ENCODE data around the gene ZDHHC8. TPM values are rescaled to one million over a fixed set of nuclear protein-coding genes. Genes with fewer than 3 reads are reported as not detected.

ZDHHC8 gene
- total and polyA plus RNA-seq, 2 experiments from 2014 or later = 9.6 to 72.7 TPM

DNA sequence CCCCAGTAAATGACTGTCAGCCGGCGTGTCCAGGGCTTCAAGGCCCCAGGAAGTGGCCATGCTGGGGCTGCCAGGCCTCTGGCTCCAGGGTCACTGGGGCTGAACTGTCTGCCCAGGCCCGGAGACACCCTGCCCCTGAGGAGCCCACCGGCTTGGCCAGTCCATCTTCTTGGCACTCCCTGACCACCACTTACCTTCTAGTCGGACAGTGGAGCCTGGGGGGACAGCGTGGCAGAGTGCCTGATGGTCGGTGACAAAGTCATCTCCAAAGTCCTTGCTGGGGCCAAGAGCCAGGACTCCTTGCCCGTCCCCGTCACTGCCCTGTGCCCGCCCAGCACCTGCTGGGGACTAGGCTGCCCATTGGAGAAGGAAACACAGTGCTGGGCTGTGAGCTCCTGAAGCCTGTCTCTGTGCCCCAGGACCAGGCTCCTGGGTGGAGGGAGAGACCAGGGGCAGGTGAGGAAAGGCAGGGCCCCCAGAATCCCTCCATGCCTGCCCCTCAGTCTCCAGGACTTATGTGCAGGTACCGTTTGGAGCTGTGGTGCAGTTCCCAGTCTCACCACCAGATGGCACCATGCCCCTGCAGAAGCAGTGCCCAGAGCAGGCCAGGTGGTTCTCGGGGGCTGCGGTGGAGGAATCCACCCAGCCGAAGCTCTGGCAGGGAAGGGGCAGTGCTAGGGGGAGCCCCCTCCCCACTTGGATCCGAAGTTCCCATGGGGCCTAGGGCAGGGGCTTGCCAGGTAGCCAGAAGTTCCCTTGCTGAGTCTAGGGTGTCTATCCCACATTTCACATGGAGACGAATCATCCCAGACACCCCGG, 25.2 kb downstream of the ZDHHC8 start:
- Histone ChIP-seq H3K4me2 (no peak overlapping the region), H3K4me1 (ENCODE audit: insufficient read depth) (no peaks in the 10 kb centered on the region), H2AFZ (no peak overlapping the region), H3K9me3 (ENCODE audit: low read depth) (no peaks in the 10 kb centered on the region), H3K36me3 (replicated peaks; ENCODE audit: insufficient read depth, low read depth) (no peaks in the 10 kb centered on the region), H3K9me2 (replicated peaks; ENCODE audit: insufficient read depth) (no peaks in the 10 kb centered on the region), H3K4me3 (no peak overlapping the region), H4K20me1 (ENCODE audit: insufficient read depth, poor library complexity, severe bottlenecking) (no peaks in the 10 kb centered on the region), H3K27ac (no peak overlapping the region), H3K79me2 (no peaks in the 10 kb centered on the region), H3K27me3 (no peaks in the 10 kb centered on the region)
- 54% methylated on average over 17 of the region's 17 CpGs for WGBS (ENCODE audit: low lambda C conversion rate, missing lambda C conversion rate)
- DNase-seq (ENCODE audit: low spot score) = peak; percentile 90
- TF ChIP-seq EZH2phosphoT487 (IDR thresholded peaks at IDR 0.05; ENCODE audit: low read depth, severe bottlenecking, unreplicated experiment) (no peak), EZH2 (IDR thresholded peaks at IDR 0.05; ENCODE audit: borderline replicate concordance) (no peak)
- TF ChIP-seq, protein P1, sequence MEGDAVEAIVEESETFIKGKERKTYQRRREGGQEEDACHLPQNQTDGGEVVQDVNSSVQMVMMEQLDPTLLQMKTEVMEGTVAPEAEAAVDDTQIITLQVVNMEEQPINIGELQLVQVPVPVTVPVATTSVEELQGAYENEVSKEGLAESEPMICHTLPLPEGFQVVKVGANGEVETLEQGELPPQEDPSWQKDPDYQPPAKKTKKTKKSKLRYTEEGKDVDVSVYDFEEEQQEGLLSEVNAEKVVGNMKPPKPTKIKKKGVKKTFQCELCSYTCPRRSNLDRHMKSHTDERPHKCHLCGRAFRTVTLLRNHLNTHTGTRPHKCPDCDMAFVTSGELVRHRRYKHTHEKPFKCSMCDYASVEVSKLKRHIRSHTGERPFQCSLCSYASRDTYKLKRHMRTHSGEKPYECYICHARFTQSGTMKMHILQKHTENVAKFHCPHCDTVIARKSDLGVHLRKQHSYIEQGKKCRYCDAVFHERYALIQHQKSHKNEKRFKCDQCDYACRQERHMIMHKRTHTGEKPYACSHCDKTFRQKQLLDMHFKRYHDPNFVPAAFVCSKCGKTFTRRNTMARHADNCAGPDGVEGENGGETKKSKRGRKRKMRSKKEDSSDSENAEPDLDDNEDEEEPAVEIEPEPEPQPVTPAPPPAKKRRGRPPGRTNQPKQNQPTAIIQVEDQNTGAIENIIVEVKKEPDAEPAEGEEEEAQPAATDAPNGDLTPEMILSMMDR (IDR thresholded peaks at IDR 0.05; ENCODE audit: poor library complexity) = peak; percentile 97

DNA sequence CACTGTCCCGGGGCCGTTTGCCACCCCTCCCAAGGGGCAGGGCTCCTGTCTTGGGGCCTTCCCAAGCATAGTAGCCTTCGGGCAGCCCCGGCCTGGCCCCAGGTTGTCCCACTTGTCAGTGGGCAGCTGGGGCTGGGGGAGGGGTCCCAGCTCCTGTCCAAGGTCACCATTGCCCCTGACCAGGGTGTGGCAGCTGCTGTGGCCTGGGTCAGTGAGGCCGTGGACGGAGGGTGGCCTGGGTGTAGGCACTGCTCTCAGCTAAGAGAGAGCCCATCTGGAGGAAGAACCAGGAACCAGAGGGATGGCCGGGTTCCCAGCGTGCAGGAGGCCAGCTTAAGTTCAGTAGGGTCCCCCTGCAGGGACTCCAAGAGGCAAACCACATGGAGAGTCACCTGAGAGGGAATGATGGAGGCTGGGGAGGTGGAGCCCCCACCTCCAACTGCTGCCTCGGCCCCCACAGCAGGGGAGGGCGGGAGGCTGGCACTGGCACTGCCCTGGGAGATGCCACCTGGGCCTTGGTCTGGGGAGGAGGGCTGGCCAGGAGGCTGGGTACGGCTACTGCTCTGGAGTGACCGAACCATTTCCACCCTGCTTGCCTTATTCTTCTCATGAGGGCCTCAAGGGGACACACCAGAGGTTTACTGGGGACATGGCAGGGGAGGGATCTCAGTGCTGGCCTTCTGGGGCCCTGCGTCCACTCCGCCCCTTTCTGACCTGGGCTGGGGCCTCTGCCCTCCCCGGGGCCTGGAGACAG, 26.0 kb downstream of the ZDHHC8 start:
- no peaks in the 10 kb centered on the region for H3K27me3 ChIP-seq
- H3K27ac ChIP-seq = no peak overlapping the region
- WGBS (ENCODE audit: low lambda C conversion rate, missing lambda C conversion rate) = 81% methylated on average over 14 of the region's 15 CpGs
- no peaks in the 10 kb centered on the region for H3K4me1 ChIP-seq (ENCODE audit: insufficient read depth)
- H2AFZ ChIP-seq = no peak overlapping the region
- no peak overlapping the region for H3K4me3 ChIP-seq
- TF ChIP-seq, protein P1 (IDR thresholded peaks at IDR 0.05; ENCODE audit: poor library complexity) = no peak
- TF ChIP-seq EZH2phosphoT487 (IDR thresholded peaks at IDR 0.05; ENCODE audit: low read depth, severe bottlenecking, unreplicated experiment) (no peak), EZH2 (IDR thresholded peaks at IDR 0.05; ENCODE audit: borderline replicate concordance) (no peak)
- H3K4me2 ChIP-seq = no peak overlapping the region
- H3K9me2 ChIP-seq (replicated peaks; ENCODE audit: insufficient read depth) = no peaks in the 10 kb centered on the region
- H3K79me2 ChIP-seq = no peaks in the 10 kb centered on the region
- no peaks in the 10 kb centered on the region for H4K20me1 ChIP-seq (ENCODE audit: insufficient read depth, poor library complexity, severe bottlenecking)
- no peak for DNase-seq (ENCODE audit: low spot score)
- H3K9me3 ChIP-seq (ENCODE audit: low read depth) = no peaks in the 10 kb centered on the region
- H3K36me3 ChIP-seq (replicated peaks; ENCODE audit: insufficient read depth, low read depth) = no peaks in the 10 kb centered on the region

DNA sequence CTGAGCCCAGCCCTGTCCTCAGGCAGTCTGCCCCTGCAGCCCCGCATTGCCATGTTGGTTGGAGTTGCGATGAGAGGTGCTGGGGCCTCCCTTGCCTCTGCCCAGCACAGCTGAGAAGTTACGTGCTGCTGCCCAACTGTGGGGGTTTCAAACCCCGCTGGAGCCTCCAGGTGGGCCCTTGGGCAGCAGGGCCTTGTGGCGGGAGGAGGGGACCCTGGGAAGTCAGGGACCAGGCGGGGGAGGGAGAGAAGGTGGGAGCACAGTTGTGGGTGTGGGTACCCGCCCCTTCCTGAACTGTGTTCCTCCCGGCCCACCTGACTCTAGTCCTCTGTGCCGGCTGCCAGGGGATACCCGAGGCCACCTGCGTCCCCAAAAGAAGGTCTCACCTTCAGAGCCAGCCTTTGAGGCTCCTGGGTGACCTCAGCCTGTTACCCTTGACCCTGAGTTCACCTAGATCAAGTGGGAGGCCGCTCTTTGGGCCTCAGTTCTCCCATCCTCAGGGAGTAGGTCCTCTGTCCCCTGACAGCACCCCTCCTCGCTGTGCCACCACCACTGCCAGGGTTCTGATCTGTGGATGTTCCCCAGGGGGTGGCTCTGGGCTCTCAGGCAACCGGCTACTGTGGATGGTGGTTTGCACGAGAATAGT, 26.9 kb downstream of the ZDHHC8 start:
- Histone ChIP-seq H3K27me3 (no peaks in the 10 kb centered on the region), H3K79me2 (no peaks in the 10 kb centered on the region), H3K9me3 (ENCODE audit: low read depth) (no peaks in the 10 kb centered on the region), H2AFZ (no peak overlapping the region), H3K9me2 (replicated peaks; ENCODE audit: insufficient read depth) (no peaks in the 10 kb centered on the region), H3K4me1 (ENCODE audit: insufficient read depth) (no peaks in the 10 kb centered on the region), H3K27ac (no peak overlapping the region), H3K36me3 (replicated peaks; ENCODE audit: insufficient read depth, low read depth) (no peaks in the 10 kb centered on the region), H3K4me2 (no peak overlapping the region), H4K20me1 (ENCODE audit: insufficient read depth, poor library complexity, severe bottlenecking) (no peaks in the 10 kb centered on the region), H3K4me3 (no peak overlapping the region)
- TF ChIP-seq EZH2 (IDR thresholded peaks at IDR 0.05; ENCODE audit: borderline replicate concordance) (no peak), EZH2phosphoT487 (IDR thresholded peaks at IDR 0.05; ENCODE audit: low read depth, severe bottlenecking, unreplicated experiment) (no peak)
- TF ChIP-seq, protein P1 (IDR thresholded peaks at IDR 0.05; ENCODE audit: poor library complexity) = no peak
- no peak for DNase-seq (ENCODE audit: low spot score)
- 97% methylated on average over 12 of the region's 15 CpGs for WGBS (ENCODE audit: low lambda C conversion rate, missing lambda C conversion rate)

All from hepatocyte (in vitro differentiated cells).